Stimulated activated CD8-positive, alpha-beta memory T cell treated with anti-CD3 and anti-CD28 coated beads, Interleukin-12 subunit alpha, Interleukin-12 subunit beta, amount 100 ng/mL, for 24 hours (primary cell): ENCODE measurements around the gene OOSP4B.
"Not testable (repeated sequence)": the region's sequence is repeated elsewhere in the genome, so short reads cannot be mapped to it uniquely, and the experiment has no call there.

ENCODE experiments used
- DNase-seq: peaks from one replicate; pipeline ENCODE4 v3.0.0-alpha.2; 2020; ENCODE audit errors: extremely low read depth

Gene OOSP4B

DNA sequence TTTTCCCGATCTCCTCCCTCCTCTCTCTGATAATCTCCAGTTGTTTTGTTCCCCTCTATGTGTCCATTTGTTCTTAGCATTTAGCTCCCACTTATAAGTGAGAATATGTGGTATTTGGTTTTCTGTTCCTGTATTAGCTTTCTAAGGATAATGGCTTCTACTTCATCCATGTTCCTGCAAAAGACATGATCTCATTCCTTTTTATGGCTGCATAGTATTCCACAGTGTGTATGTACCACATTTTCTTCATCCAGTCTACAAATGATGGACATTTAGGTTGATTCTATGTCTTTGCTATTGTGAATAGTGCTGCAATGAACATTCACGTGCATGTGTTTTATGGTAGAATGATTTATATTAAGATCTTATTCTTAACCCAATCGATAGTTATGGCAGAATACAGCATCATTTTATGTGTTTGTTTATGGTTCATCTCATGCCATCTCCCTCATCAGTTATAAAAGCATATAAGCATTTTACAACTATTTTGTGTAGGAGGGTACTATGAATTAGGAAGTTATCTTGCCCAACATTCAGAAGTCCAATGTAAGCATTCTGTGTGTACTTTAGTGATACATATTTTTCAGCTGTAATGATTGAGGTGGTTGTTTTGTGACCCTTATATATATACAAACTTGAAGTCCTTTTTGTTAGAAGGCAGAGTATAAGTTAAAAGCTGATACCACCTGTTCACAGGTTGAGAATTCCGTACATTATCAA lies 42.7 kb downstream of the OOSP4B start:
- DNase-seq = no peak

DNA sequence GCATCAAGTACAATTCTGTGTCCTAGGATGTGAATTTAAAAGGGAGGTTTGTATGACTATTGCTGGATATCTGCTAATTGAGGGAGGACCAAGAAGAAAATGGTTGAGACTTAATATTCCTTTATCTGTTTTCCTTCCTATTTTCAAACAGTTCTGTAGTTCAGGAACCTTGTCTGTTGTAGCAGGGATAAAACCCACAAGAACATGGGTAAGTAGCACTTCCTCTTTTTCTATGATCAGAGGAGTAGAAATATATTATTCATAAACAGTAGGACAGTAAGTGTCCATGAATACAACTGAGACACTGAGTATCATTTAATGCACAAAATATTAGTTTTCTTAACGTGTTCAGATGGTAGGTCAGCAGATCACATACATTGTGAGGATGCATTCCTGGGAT lies 47.1 kb downstream of the OOSP4B start:
- no peak for DNase-seq

- no peak for DNase-seq
These were observed 48.8 kb downstream of the OOSP4B start for GRCh38 chr11:60065801-60066200.

- DNase-seq = no peak
These were observed 52.5 kb downstream of the OOSP4B start for GRCh38 chr11:60069450-60069849.

GRCh38 chr11:60071644-60072043 lies 54.7 kb downstream of the OOSP4B start:
- not testable (repeated sequence) for DNase-seq

GRCh38 chr11:60077216-60077817 lies 60.3 kb downstream of the OOSP4B start:
- DNase-seq = no peak

DNA sequence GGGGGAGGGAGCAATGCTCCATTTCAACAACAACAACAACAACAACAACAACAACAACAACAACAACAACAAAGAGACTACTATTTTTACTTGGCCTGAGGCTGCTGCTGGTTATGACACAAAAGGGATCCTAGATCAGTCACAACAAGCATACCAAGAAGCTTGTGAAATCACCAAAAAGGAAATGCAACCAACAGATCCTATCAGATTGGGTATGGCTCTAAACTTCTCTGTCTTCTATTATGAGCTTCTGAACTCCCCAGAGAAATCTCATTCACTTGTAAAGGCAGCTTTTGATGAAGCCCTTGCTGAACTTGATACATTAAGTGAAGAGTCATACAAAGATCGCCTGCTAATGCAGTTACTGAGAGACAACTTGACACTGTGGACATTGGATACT lies 61.0 kb downstream of the OOSP4B start:
- DNase-seq = no peak

DNA sequence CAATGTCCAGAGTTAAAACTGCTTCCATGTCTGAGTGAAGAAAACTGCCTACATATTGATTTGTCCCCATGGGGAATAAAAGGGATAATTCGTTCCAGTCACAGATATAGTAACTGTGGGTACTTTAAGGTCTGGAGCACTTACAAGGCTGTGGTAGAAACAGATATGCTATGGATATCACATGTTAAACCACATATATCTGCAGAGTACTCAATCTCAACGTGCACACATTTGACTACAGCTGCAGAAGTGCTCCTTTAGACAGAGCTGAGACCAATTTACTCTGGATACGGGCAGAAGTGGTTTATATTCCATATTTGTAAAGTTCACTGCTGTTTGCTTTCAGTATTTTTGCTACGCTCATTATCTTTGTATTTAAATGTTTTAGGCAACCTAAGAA lies 61.8 kb downstream of the OOSP4B start:
- no peak for DNase-seq

DNA sequence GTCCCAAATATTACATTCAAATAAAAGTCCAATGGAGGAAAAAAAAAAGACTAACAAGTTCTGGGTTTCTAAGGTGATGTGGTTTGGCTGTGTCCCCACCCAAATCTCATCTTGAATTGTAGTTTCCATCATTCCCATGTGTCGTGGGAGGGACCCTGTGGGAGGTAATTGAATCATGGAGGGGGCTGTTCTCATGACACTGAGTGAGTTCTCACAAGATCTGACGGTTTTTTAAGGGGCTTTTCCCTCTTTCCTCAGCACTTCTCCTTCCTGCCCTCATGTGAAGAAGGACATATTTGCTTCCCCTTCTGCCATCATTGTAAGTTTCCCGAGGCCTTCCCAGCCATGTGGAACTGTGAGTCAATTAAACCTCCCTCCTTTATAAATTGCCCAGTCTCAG lies 63.6 kb downstream of the OOSP4B start:
- DNase-seq = no peak
